ENCODE results near the gene MACROD2. TPM values are rescaled to one million over a fixed set of nuclear protein-coding genes. Genes with fewer than 3 reads are reported as not detected.

Gene MACROD2
- total RNA-seq, 4 donors from 2014 or later: 8.7 to 17.8 (median 10.8) TPM

GRCh38 chr20:15036948-15037347 is 1041.6 kb downstream of the MACROD2 start:
- TF ChIP-seq CTCF (IDR thresholded peaks at IDR 0.05) (no peak), POLR2A (IDR thresholded peaks at IDR 0.05) (no peak)
- intact Hi-C loops (cut with DNase I): no loop called here
- no peak for DNase-seq
- Histone ChIP-seq H3K27ac (no peak overlapping the region), H3K4me3 (replicated peaks in 1 of 3) (no peak overlapping the region), H3K36me3 (no peaks in the 10 kb centered on the region), H3K27me3 (no peaks in the 10 kb centered on the region), H3K9me3 (no peaks in the 10 kb centered on the region), H3K4me1 (no peaks in the 10 kb centered on the region)
- 49 to 53% methylated on average over 3 of the region's 3 CpGs for WGBS, 2 donors

- Histone ChIP-seq H3K9me3 (no peaks in the 10 kb centered on the region), H3K36me3 (no peaks in the 10 kb centered on the region), H3K27me3 (no peaks in the 10 kb centered on the region), H3K4me3 (replicated peaks in 1 of 3) (no peak overlapping the region), H3K4me1 (no peaks in the 10 kb centered on the region), H3K27ac (no peak overlapping the region)
- WGBS, 2 donors: 69 to 80% methylated on average over 2 of the region's 2 CpGs
- no peak for DNase-seq
- TF ChIP-seq POLR2A (IDR thresholded peaks at IDR 0.05): no peak
- no peak for TF ChIP-seq CTCF (IDR thresholded peaks at IDR 0.05)
- intact Hi-C loops (cut with DNase I): no loop called here
These were observed 1043.9 kb downstream of the MACROD2 start for GRCh38 chr20:15039088-15039752.

- no peak for TF ChIP-seq POLR2A (IDR thresholded peaks at IDR 0.05)
- no peak for TF ChIP-seq CTCF (IDR thresholded peaks at IDR 0.05)
- WGBS, 2 donors: 89 to 97% methylated on average over 1 of the region's 1 CpG
- H3K9me3 ChIP-seq: no peaks in the 10 kb centered on the region
- intact Hi-C loops (cut with DNase I): no loop called here
- H3K4me1 ChIP-seq: no peaks in the 10 kb centered on the region
- no peaks in the 10 kb centered on the region for H3K36me3 ChIP-seq
- no peak overlapping the region for H3K4me3 ChIP-seq (replicated peaks in 1 of 3)
- H3K27ac ChIP-seq: no peak overlapping the region
- no peak for DNase-seq
- H3K27me3 ChIP-seq: no peaks in the 10 kb centered on the region
These were observed 1047.4 kb downstream of the MACROD2 start for GRCh38 chr20:15042723-15043122.

- H3K4me3 ChIP-seq (replicated peaks in 1 of 3): no peak overlapping the region
- TF ChIP-seq POLR2A (IDR thresholded peaks at IDR 0.05) (no peak), CTCF (IDR thresholded peaks at IDR 0.05) (no peak)
- DNase-seq: no peak
- intact Hi-C loops (cut with DNase I): no loop called here
- H3K27ac ChIP-seq: no peak overlapping the region
- H3K4me1 ChIP-seq: no peaks in the 10 kb centered on the region
- no peaks in the 10 kb centered on the region for H3K9me3 ChIP-seq
- no peaks in the 10 kb centered on the region for H3K27me3 ChIP-seq
- 72 to 75% methylated on average over 4 of the region's 4 CpGs for WGBS, 2 donors
- no peaks in the 10 kb centered on the region for H3K36me3 ChIP-seq
These were observed 1049.9 kb downstream of the MACROD2 start for GRCh38 chr20:15045246-15045645.

GRCh38 chr20:15047042-15047441 is 1051.7 kb downstream of the MACROD2 start:
- Histone ChIP-seq H3K4me1 (no peaks in the 10 kb centered on the region), H3K36me3 (no peaks in the 10 kb centered on the region), H3K27me3 (no peaks in the 10 kb centered on the region), H3K4me3 (replicated peaks in 1 of 3) (no peak overlapping the region), H3K27ac (no peak overlapping the region), H3K9me3 (no peaks in the 10 kb centered on the region)
- TF ChIP-seq POLR2A (IDR thresholded peaks at IDR 0.05): no peak
- TF ChIP-seq CTCF (IDR thresholded peaks at IDR 0.05): no peak
- DNase-seq: no peak
- 51 to 53% methylated on average over 2 of the region's 2 CpGs for WGBS, 2 donors
- intact Hi-C loops (cut with DNase I): no loop called here
